Measurements from ENCODE around the gene EFHD2. TPM values are rescaled to one million over a fixed set of nuclear protein-coding genes. Genes with fewer than 3 reads are reported as not detected.

Gene EFHD2
- total RNA-seq, 1 experiment from 2014 or later, result 69.7 TPM

GRCh38 chr1:15393475-15394257 lies 16.0 kb upstream of the EFHD2 start:
- Histone ChIP-seq H3K9me3 (ENCODE audit: control insufficient read depth in 1 of 2, insufficient read depth in 1 of 2, low read depth in 1 of 2, low read length in 2 of 2) (no peaks in the 10 kb centered on the region), H3K79me2 (ENCODE audit: insufficient read depth, low read length) (no peaks in the 10 kb centered on the region), H3K27me3 (ENCODE audit: insufficient read depth, low read length) (no peaks in the 10 kb centered on the region), H4K20me1 (ENCODE audit: insufficient read depth) (no peaks in the 10 kb centered on the region), H3K9me2 (ENCODE audit: insufficient read depth) (no peaks in the 10 kb centered on the region), H3K36me3 (ENCODE audit: control insufficient read depth in 1 of 2, insufficient read depth in 2 of 2, low read length in 2 of 2) (no peaks in the 10 kb centered on the region), H2AFZ (ENCODE audit: low read depth, low read length, poor library complexity, severe bottlenecking) (no peak overlapping the region), H3K4me2 (ENCODE audit: low read length) (no peak overlapping the region), H3K27ac (ENCODE audit: low read depth, low read length) (no peak overlapping the region), H3K9ac (ENCODE audit: low read length) (no peak overlapping the region), H3K4me1 (ENCODE audit: control insufficient read depth in 1 of 2, insufficient read depth in 2 of 2, low read length in 2 of 2) (no peaks in the 10 kb centered on the region), H3K4me3 (replicated peaks in 1 of 2; ENCODE audit: low read depth in 1 of 2, low read length in 2 of 2) (no peak overlapping the region)
- ChIA-PET CTCF (no interaction called here), POLR2A (no interaction called here), RAD21 (ENCODE audit: low non-redundant PET in 1 of 2, low total read pairs in 2 of 2, uncharacterized antibody in 2 of 2, unreplicated experiment in 2 of 2) (no interaction called here)
- DNase-seq (ENCODE audit: low read depth, low spot score), result no peak
- no TSS peak for BruUV-seq (replicated peaks)
- ATAC-seq, result no peak
- intact Hi-C loops (cut with micrococcal nuclease), result no loop called here
- no peak for TF ChIP-seq EZH2phosphoT487 (IDR thresholded peaks at IDR 0.05; ENCODE audit: borderline replicate concordance)
- TF ChIP-seq SP1 (IDR thresholded peaks at IDR 0.05; ENCODE audit: low read depth), result no peak

GRCh38 chr1:15394258-15394690 lies 15.4 kb upstream of the EFHD2 start:
- RAD21 ChIA-PET (ENCODE audit: low non-redundant PET in 1 of 2, low total read pairs in 2 of 2, uncharacterized antibody in 2 of 2, unreplicated experiment in 2 of 2), result no interaction called here
- H2AFZ ChIP-seq (ENCODE audit: low read depth, low read length, poor library complexity, severe bottlenecking), result no peak overlapping the region
- no peak overlapping the region for H3K4me3 ChIP-seq (replicated peaks in 1 of 2; ENCODE audit: low read depth in 1 of 2, low read length in 2 of 2)
- intact Hi-C loops (cut with micrococcal nuclease), result no loop called here
- no TSS peak for BruUV-seq (replicated peaks)
- TF ChIP-seq EZH2phosphoT487 (IDR thresholded peaks at IDR 0.05; ENCODE audit: borderline replicate concordance) (no peak), EZH2 (IDR thresholded peaks at IDR 0.05) (no peak)
- DNase-seq (ENCODE audit: low read depth, low spot score) (no peak), ATAC-seq (no peak)
- H3K4me1 ChIP-seq (ENCODE audit: control insufficient read depth in 1 of 2, insufficient read depth in 2 of 2, low read length in 2 of 2), result no peaks in the 10 kb centered on the region
- POLR2A ChIA-PET, result no interaction called here
- no peaks in the 10 kb centered on the region for H3K9me2 ChIP-seq (ENCODE audit: insufficient read depth)
- no peak overlapping the region for H3K4me2 ChIP-seq (ENCODE audit: low read length)
- H3K79me2 ChIP-seq (ENCODE audit: insufficient read depth, low read length), result no peaks in the 10 kb centered on the region
- H3K9me3 ChIP-seq (ENCODE audit: control insufficient read depth in 1 of 2, insufficient read depth in 1 of 2, low read depth in 1 of 2, low read length in 2 of 2), result no peaks in the 10 kb centered on the region
- CTCF ChIA-PET, result no interaction called here
- no peaks in the 10 kb centered on the region for H4K20me1 ChIP-seq (ENCODE audit: insufficient read depth)
- H3K27me3 ChIP-seq (ENCODE audit: insufficient read depth, low read length), result no peaks in the 10 kb centered on the region
- no peaks in the 10 kb centered on the region for H3K36me3 ChIP-seq (ENCODE audit: control insufficient read depth in 1 of 2, insufficient read depth in 2 of 2, low read length in 2 of 2)
- no peak overlapping the region for H3K27ac ChIP-seq (ENCODE audit: low read depth, low read length)
- H3K9ac ChIP-seq (ENCODE audit: low read length), result no peak overlapping the region

All from HCT116 (cell line).